Panc1 (cell line): ENCODE measurements around the gene KRTAP1-4. TPM values are rescaled to one million over a fixed set of nuclear protein-coding genes. Genes with fewer than 3 reads are reported as not detected.

Experiments used
- ATAC-seq: fragments of 200-7000 bp; cut with Tn5 transposase; 2 replicates; pipeline ENCODE4 v1.9.1; 2020; ENCODE audit warnings: mild to moderate bottlenecking, moderate library complexity
- Bru-seq: library from RNA; stranded (reverse); fragments of 400-500 nt; gene quantifications from one replicate; lab custom pipeline; 2021; lab: Mats Ljungman, UMichigan
- BruChase-seq, 2 experiments: library from RNA; stranded (reverse); fragments of 400-500 nt; gene quantifications; one replicate each; lab custom pipeline; 2021; lab: Mats Ljungman, UMichigan
- BruUV-seq: library from RNA; stranded (reverse); fragments of 400-500 nt; replicated peaks from 2 replicates; lab custom pipeline; 2021; lab: Mats Ljungman, UMichigan
- CTCF ChIA-PET: fragments of 300-600 bp; sonication (Branson Sonifier 250); formaldehyde crosslinking; loops from one replicate; lab custom pipeline; 2022; ENCODE audit warnings: antibody characterized with exemption; lab: Charles Lee
- POLR2A ChIA-PET: fragments of 300-600 bp; sonication (Branson Sonifier 250); formaldehyde crosslinking; loops from one replicate; lab custom pipeline; 2022; ENCODE audit warnings: antibody characterized with exemption; lab: Charles Lee
- DNase-seq: peaks from one replicate; pipeline ENCODE4 v3.0.0-alpha.2; 2010; ENCODE audit warnings: low read depth, low spot score
- H3K27ac ChIP-seq: 2 replicates; pipeline ENCODE4 v1.5.1; 2011; ENCODE audit warnings: mild to moderate bottlenecking, low read length, inconsistent platforms
- H3K27me3 ChIP-seq: fragments of 200-500 bp; sonication (Bioruptor generic); 2 replicates; pipeline ENCODE4 v1.6.0; 2014; ENCODE audit warnings: low read length, inconsistent platforms; ENCODE audit not compliant: control insufficient read depth, insufficient read depth
- H3K36me3 ChIP-seq: fragments of 200-500 bp; sonication (Bioruptor generic); 2 replicates; pipeline ENCODE4 v1.5.1; 2014; ENCODE audit warnings: inconsistent platforms, mild to moderate bottlenecking, low read length, moderate library complexity; ENCODE audit not compliant: control insufficient read depth, insufficient read depth
- H3K4me1 ChIP-seq: 2 replicates; pipeline ENCODE4 v1.5.1; 2011; ENCODE audit warnings: inconsistent platforms, mild to moderate bottlenecking, low read length, moderate library complexity; ENCODE audit not compliant: control insufficient read depth, insufficient read depth
- H3K4me3 ChIP-seq, 2 experiments: 2 replicates each; pipeline ENCODE4 v1.5.1; 2011 to 2012; ENCODE audit warnings: low read depth in 2 of 2, low read length in 2 of 2, mild to moderate bottlenecking in 2 of 2, inconsistent platforms in 1 of 2, moderate library complexity in 1 of 2
- H3K9me3 ChIP-seq: fragments of 200-500 bp; sonication (Bioruptor generic); 2 replicates; pipeline ENCODE4 v1.5.1; 2014; ENCODE audit warnings: low read depth, mild to moderate bottlenecking, inconsistent platforms, low read length, moderate library complexity; ENCODE audit not compliant: control insufficient read depth, insufficient read depth
- CTCF ChIP-seq: fragments of 450-650 bp; IDR thresholded peaks from 2 replicates; pipeline ENCODE4 v1.5.1; 2017; ENCODE audit warnings: mild to moderate bottlenecking
- POLR2AphosphoS5 ChIP-seq: IDR thresholded peaks from 2 replicates; pipeline ENCODE4 v1.6.1; 2012; ENCODE audit warnings: mild to moderate bottlenecking, low read depth, low read length, moderate library complexity
- SIN3A ChIP-seq: IDR thresholded peaks from 2 replicates; pipeline ENCODE4 v1.6.1; 2012; ENCODE audit warnings: low read depth, mild to moderate bottlenecking, low read length, moderate library complexity, borderline replicate concordance; ENCODE audit not compliant: insufficient read depth
- TCF7L2 ChIP-seq: IDR thresholded peaks from 2 replicates; pipeline ENCODE4 v1.6.1; 2011; ENCODE audit warnings: mild to moderate bottlenecking, low read depth, low read length, inconsistent platforms
- in situ Hi-C: cut with HindIII; loops from 2 replicates; pipeline ENCODE4 v1.10.0; 2016; ENCODE audit warnings: low sequenced_read_pairs, low pct_unique_long_range_greater_than_20kb
- intact Hi-C: fragments of 100-400 bp; cut with micrococcal nuclease; formaldehyde crosslinking; loops from one replicate; pipeline ENCODE4 v1.10.0; 2022; ENCODE audit not compliant: unreplicated experiment
- long read RNA-seq: library from polyadenylated mRNA; unstranded; transcript quantifications from one replicate; pipeline ENCODE4 v2.0.0, GENCODE V29; 2021; ENCODE audit not compliant: unreplicated experiment
- polyA plus RNA-seq: library from polyadenylated mRNA; unstranded; fragments of >200 nt; gene quantifications from one replicate; pipeline ENCODE4 v1.2.1, GENCODE V29; 2012; ENCODE audit warnings: missing spikeins; ENCODE audit not compliant: insufficient read length
- total RNA-seq: library from RNA; stranded (reverse); gene quantifications from one replicate; pipeline ENCODE4 v1.2.1, GENCODE V29; 2021; ENCODE audit not compliant: unreplicated experiment
- TF ChIP-seq, protein P1 (sequence below), 2 experiments: IDR thresholded peaks; 2 replicates each; pipeline ENCODE4 v1.6.1; 2011 to 2012; ENCODE audit warnings: low read depth in 2 of 2, control low read depth in 1 of 2, low read length in 1 of 2, mild to moderate bottlenecking in 1 of 2, moderate library complexity in 1 of 2; ENCODE audit not compliant: insufficient read depth in 1 of 2

The KRTAP1-4 gene, protein sequence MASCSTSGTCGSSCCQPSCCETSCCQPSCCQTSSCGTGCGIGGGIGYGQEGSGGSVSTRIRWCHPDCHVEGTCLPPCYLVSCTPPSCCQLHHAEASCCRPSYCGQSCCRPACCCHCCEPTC
- not detected for total RNA-seq
- not detected for polyA plus RNA-seq
- not detected for Bru-seq, nascent RNA
- not detected for BruChase-seq, experiment 1, labeled RNA remaining after a 2-hour chase
- BruChase-seq, experiment 2, labeled RNA remaining after a 6-hour chase = not detected
- long read RNA-seq = 0 reads

GRCh38 chr17:41029633-41030245 is at the start of gene KRTAP1-4:
Gene KRTAP1-4, minus strand, starts transcription at chr17:41030195. Its CDS starts 117 bp downstream, at chr17:41030078.
- no peak for TF ChIP-seq POLR2AphosphoS5
- TF ChIP-seq, protein P1, sequence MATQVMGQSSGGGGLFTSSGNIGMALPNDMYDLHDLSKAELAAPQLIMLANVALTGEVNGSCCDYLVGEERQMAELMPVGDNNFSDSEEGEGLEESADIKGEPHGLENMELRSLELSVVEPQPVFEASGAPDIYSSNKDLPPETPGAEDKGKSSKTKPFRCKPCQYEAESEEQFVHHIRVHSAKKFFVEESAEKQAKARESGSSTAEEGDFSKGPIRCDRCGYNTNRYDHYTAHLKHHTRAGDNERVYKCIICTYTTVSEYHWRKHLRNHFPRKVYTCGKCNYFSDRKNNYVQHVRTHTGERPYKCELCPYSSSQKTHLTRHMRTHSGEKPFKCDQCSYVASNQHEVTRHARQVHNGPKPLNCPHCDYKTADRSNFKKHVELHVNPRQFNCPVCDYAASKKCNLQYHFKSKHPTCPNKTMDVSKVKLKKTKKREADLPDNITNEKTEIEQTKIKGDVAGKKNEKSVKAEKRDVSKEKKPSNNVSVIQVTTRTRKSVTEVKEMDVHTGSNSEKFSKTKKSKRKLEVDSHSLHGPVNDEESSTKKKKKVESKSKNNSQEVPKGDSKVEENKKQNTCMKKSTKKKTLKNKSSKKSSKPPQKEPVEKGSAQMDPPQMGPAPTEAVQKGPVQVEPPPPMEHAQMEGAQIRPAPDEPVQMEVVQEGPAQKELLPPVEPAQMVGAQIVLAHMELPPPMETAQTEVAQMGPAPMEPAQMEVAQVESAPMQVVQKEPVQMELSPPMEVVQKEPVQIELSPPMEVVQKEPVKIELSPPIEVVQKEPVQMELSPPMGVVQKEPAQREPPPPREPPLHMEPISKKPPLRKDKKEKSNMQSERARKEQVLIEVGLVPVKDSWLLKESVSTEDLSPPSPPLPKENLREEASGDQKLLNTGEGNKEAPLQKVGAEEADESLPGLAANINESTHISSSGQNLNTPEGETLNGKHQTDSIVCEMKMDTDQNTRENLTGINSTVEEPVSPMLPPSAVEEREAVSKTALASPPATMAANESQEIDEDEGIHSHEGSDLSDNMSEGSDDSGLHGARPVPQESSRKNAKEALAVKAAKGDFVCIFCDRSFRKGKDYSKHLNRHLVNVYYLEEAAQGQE (IDR thresholded peaks at IDR 0.05; ENCODE audit: insufficient read depth in 1 of 2, low read depth in 2 of 2, low read length in 1 of 2) = no peak
- no peak for TF ChIP-seq TCF7L2
- no peak for TF ChIP-seq SIN3A
- TF ChIP-seq CTCF = no peak
- no peak for ATAC-seq
- H3K36me3 ChIP-seq = no peaks in the 10 kb centered on the region
- no peaks in the 10 kb centered on the region for H3K9me3 ChIP-seq
- POLR2A ChIA-PET = interaction anchor here (0.5 kb wide), 1 partner anchor 50 kb away, joined by 4 read pairs; no protein-coding TSS in a partner anchor
- BruUV-seq = no TSS peak
- no peaks in the 10 kb centered on the region for H3K4me1 ChIP-seq
- CTCF ChIA-PET = interaction anchor here (0.5 kb wide), 1 partner anchor 59 kb away, joined by 4 read pairs; no protein-coding TSS in a partner anchor
- H3K4me3 ChIP-seq = no peak within 1 kb of the TSS
- in situ Hi-C loops = no loop called here
- H3K27ac ChIP-seq = no peak within 1 kb of the TSS
- intact Hi-C loops = no loop called here
- peaks cover 6% of the 10 kb centered on the region; the same call in 1 of the 2 replicates for H3K27me3 ChIP-seq
- DNase-seq = no peak

DNA sequence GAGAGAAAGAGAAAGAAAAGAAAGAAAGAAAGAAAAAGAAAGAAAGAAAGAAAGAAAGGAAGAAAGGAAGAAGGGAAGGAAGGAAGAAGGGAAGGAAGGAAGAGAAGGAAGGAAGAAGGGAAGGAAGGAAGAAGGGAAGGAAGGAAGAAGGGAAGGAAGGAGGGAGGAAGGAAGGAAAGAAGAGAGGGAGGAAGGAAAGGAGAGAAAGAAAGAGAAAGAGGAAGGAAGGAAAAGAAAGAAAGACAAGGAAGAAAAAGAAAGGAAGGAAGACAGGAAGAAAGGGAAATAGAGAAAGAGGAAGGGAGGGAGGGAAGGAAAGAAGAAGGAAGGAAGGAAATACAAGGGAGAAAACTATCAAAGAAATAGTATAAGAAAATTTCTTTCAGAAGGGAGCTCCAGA is 46.8 kb upstream of the KRTAP1-4 start:
- ChIA-PET CTCF (no interaction called here), POLR2A (no interaction called here)
- H3K36me3 ChIP-seq = no peaks in the 10 kb centered on the region
- no peak for ATAC-seq
- H3K4me3 ChIP-seq = no peak overlapping the region
- in situ Hi-C loops (no loop called here), intact Hi-C loops (no loop called here)
- TF ChIP-seq, protein P1 (IDR thresholded peaks at IDR 0.05; ENCODE audit: insufficient read depth in 1 of 2, low read depth in 2 of 2, low read length in 1 of 2) = no peak
- no peak for TF ChIP-seq TCF7L2
- TF ChIP-seq CTCF = no peak
- TF ChIP-seq SIN3A = no peak
- TF ChIP-seq POLR2AphosphoS5 = no peak
- H3K27ac ChIP-seq = no peak overlapping the region
- no peak for DNase-seq
- no peaks in the 10 kb centered on the region for H3K9me3 ChIP-seq
- H3K27me3 ChIP-seq = 0 out of 2 replicates have a peak, but pooled peaks cover 2% of the 10 kb centered on the region
- H3K4me1 ChIP-seq = no peaks in the 10 kb centered on the region
- BruUV-seq = no TSS peak
